ENCODE measurements around the gene OR7D2.

The OR7D2 gene

GRCh38 chr19:9219489-9219888 is 40.7 kb downstream of the OR7D2 start, which contains the start of gene OR7D4:
OR7D4 (minus strand) TSS chr19:9219589; CDS start chr19:9214837, 4,752 bp downstream.
- no peak for DNase-seq

Data from T-helper 1 cell (primary cell).